IMR-90 (cell line): ENCODE data around the gene ZBTB38. TPM values are rescaled to one million over a fixed set of nuclear protein-coding genes. Genes with fewer than 3 reads are reported as not detected.

Experiments
- ATAC-seq: fragments of 200-7000 bp; cut with Tn5 transposase; 2 replicates; pipeline ENCODE4 v1.9.1; 2020; ENCODE audit warnings: low read depth, mild to moderate bottlenecking, moderate library complexity
- BruUV-seq: library from RNA; stranded (reverse); fragments of 400-500 nt; replicated peaks from 2 replicates; lab custom pipeline; 2021; lab: Mats Ljungman, UMichigan
- CTCF ChIA-PET: fragments of 300-600 bp; formaldehyde crosslinking; extraction: SDS; loops from one replicate; lab custom pipeline; 2021; ENCODE audit warnings: antibody characterized with exemption; lab: Yijun Ruan, JAX
- POLR2A ChIA-PET: fragments of 300-600 bp; sonication (Branson Sonifier 250); formaldehyde crosslinking; loops from one replicate; lab custom pipeline; 2022; ENCODE audit warnings: antibody characterized with exemption; ENCODE audit not compliant: unreplicated experiment; lab: Charles Lee
- DNase-seq: peaks from one replicate; pipeline ENCODE4 v3.0.0; 2013
- H2AFZ ChIP-seq: replicated peaks from 2 replicates; pipeline ENCODE3; 2013; ENCODE audit warnings: low read length, mild to moderate bottlenecking; ENCODE audit not compliant: poor library complexity
- H2AK5ac ChIP-seq: 2 replicates; pipeline ENCODE4 v1.6.1; 2013; ENCODE audit warnings: low read depth, low read length, inconsistent platforms
- H2AK9ac ChIP-seq: replicated peaks from 2 replicates; pipeline ENCODE3; 2013; ENCODE audit warnings: mild to moderate bottlenecking, low read depth, low read length, moderate library complexity; ENCODE audit not compliant: poor library complexity
- H2BK120ac ChIP-seq: 2 replicates; pipeline ENCODE4 v1.6.1; 2013; ENCODE audit warnings: low read depth, low read length, inconsistent platforms
- H2BK15ac ChIP-seq: 3 replicates; pipeline ENCODE4 v1.6.1; 2013; ENCODE audit warnings: low read depth, low read length, inconsistent platforms
- H2BK20ac ChIP-seq: 2 replicates; pipeline ENCODE4 v1.6.1; 2013; ENCODE audit warnings: low read depth, mild to moderate bottlenecking, inconsistent platforms, low read length, moderate library complexity
- H2BK5ac ChIP-seq: 2 replicates; pipeline ENCODE4 v1.6.1; 2013; ENCODE audit warnings: mild to moderate bottlenecking, low read depth, low read length, inconsistent platforms; ENCODE audit not compliant: poor library complexity, severe bottlenecking
- H3K14ac ChIP-seq: replicated peaks from 2 replicates; pipeline ENCODE4 v1.6.1; 2013; ENCODE audit warnings: low read depth, low read length, inconsistent platforms
- H3K18ac ChIP-seq: 2 replicates; pipeline ENCODE4 v1.6.1; 2013; ENCODE audit warnings: low read depth, low read length, control low read depth
- H3K23ac ChIP-seq: 2 replicates; pipeline ENCODE4 v1.6.1; 2013; ENCODE audit warnings: low read depth, low read length, inconsistent platforms
- H3K27ac ChIP-seq: 2 replicates; pipeline ENCODE4 v1.5.1; 2013; ENCODE audit warnings: mild to moderate bottlenecking, control low read depth, low read length; ENCODE audit not compliant: insufficient read depth
- H3K27me3 ChIP-seq: 2 replicates; pipeline ENCODE4 v1.6.1; 2013; ENCODE audit warnings: low read length; ENCODE audit not compliant: control insufficient read depth, insufficient read depth
- H3K36me3 ChIP-seq: 2 replicates; pipeline ENCODE4 v1.6.1; 2013; ENCODE audit warnings: low read length, mixed read lengths; ENCODE audit not compliant: control insufficient read depth, insufficient read depth
- H3K4ac ChIP-seq: 2 replicates; pipeline ENCODE4 v1.6.1; 2013; ENCODE audit warnings: low read depth, low read length, inconsistent platforms
- H3K4me1 ChIP-seq: 2 replicates; pipeline ENCODE4 v1.6.1; 2013; ENCODE audit warnings: low read length, mixed read lengths; ENCODE audit not compliant: control insufficient read depth, insufficient read depth
- H3K4me2 ChIP-seq: 2 replicates; pipeline ENCODE4 v1.6.1; 2013; ENCODE audit warnings: low read depth, mild to moderate bottlenecking, control low read depth, low read length, moderate library complexity
- H3K4me3 ChIP-seq: 2 replicates; pipeline ENCODE4 v1.5.1; 2013; ENCODE audit warnings: low read depth, mild to moderate bottlenecking, control low read depth, low read length, moderate library complexity; ENCODE audit not compliant: insufficient read depth
- H3K56ac ChIP-seq: 2 replicates; pipeline ENCODE4 v1.6.1; 2013; ENCODE audit warnings: low read length, inconsistent platforms; ENCODE audit not compliant: insufficient read depth; ENCODE audit errors: extremely low read depth
- H3K79me1 ChIP-seq, 2 experiments: 2 replicates each; pipeline ENCODE4 v1.6.1; 2013; ENCODE audit warnings: low read length in 2 of 2, inconsistent platforms in 1 of 2, low read depth in 1 of 2
- H3K9ac ChIP-seq: 2 replicates; pipeline ENCODE4 v1.6.1; 2013; ENCODE audit warnings: low read depth, low read length, control low read depth
- H3K9me1 ChIP-seq: 2 replicates; pipeline ENCODE4 v1.6.1; 2013; ENCODE audit warnings: low read length, inconsistent platforms; ENCODE audit not compliant: insufficient read depth
- H3K9me3 ChIP-seq: 2 replicates; pipeline ENCODE4 v1.6.1; 2013; ENCODE audit warnings: low read length; ENCODE audit not compliant: control insufficient read depth, insufficient read depth
- H4K20me1 ChIP-seq: 2 replicates; pipeline ENCODE4 v1.6.1; 2013; ENCODE audit warnings: low read length, inconsistent platforms; ENCODE audit not compliant: insufficient read depth
- H4K5ac ChIP-seq: 2 replicates; pipeline ENCODE4 v1.6.1; 2013; ENCODE audit warnings: mild to moderate bottlenecking, low read depth, low read length, control low read depth
- H4K8ac ChIP-seq, 2 experiments: 2 replicates each; pipeline ENCODE4 v1.6.1; 2013; ENCODE audit warnings: low read depth in 2 of 2, low read length in 2 of 2, control low read depth in 1 of 2, inconsistent platforms in 1 of 2
- H4K91ac ChIP-seq: 2 replicates; pipeline ENCODE4 v1.6.1; 2013; ENCODE audit warnings: low read depth, low read length, inconsistent platforms; ENCODE audit not compliant: insufficient read depth
- BHLHE40 ChIP-seq: fragments of 150-350 bp; IDR thresholded peaks from 2 replicates; pipeline ENCODE4 v1.6.1; 2016; ENCODE audit warnings: mild to moderate bottlenecking, low read depth, low read length
- CHD1 ChIP-seq: IDR thresholded peaks from 2 replicates; pipeline ENCODE4 v1.6.1; 2012; ENCODE audit warnings: low read depth, low read length, improper control_type of control experiment
- MAFK ChIP-seq: IDR thresholded peaks from 2 replicates; pipeline ENCODE4 v1.6.1; 2012; ENCODE audit warnings: low read depth, low read length, improper control_type of control experiment
- MXI1 ChIP-seq: IDR thresholded peaks from 2 replicates; pipeline ENCODE4 v1.6.1; 2012; ENCODE audit warnings: low read depth, mild to moderate bottlenecking, low read length, moderate library complexity, borderline replicate concordance
- NFE2L2 ChIP-seq: fragments of 150-350 bp; IDR thresholded peaks from 2 replicates; pipeline ENCODE4 v1.6.1; 2016; ENCODE audit warnings: low read depth, mild to moderate bottlenecking, low read length
- POLR2A ChIP-seq: IDR thresholded peaks from 2 replicates; pipeline ENCODE4 v1.6.1; 2012; ENCODE audit warnings: mild to moderate bottlenecking, low read depth, low read length
- RFX5 ChIP-seq: IDR thresholded peaks from 2 replicates; pipeline ENCODE4 v1.8.0; 2012; ENCODE audit warnings: low read depth, mild to moderate bottlenecking, low read length, moderate library complexity
- dilution Hi-C: fragments of 300-500 bp; cut with HindIII; formaldehyde crosslinking; loops from one replicate; pipeline ENCODE4 v1.14.3; 2018; ENCODE audit warnings: low sequenced_read_pairs; ENCODE audit not compliant: unreplicated experiment
- in situ Hi-C: fragments of 300-500 bp; cut with MboI; formaldehyde crosslinking; loops from 3 replicates; pipeline ENCODE4 v1.14.3; 2019; ENCODE audit warnings: low sequenced_read_pairs, inconsistent platforms, mixed read lengths
- intact Hi-C: fragments of 100-400 bp; cut with micrococcal nuclease; formaldehyde crosslinking; loops from 2 replicates; pipeline ENCODE4 v1.10.0; 2022
- polyA plus RNA-seq, 3 experiments: library from polyadenylated mRNA; depleted of rRNA; stranded (reverse); fragments of >200 nt; gene quantifications; 2 replicates each; pipeline ENCODE4 v1.2.3, GENCODE V29; 2012; ENCODE audit warnings: low replicate concordance in 1 of 3
- total RNA-seq: library from RNA; depleted of rRNA; stranded (reverse); fragments of >200 nt; gene quantifications from 2 replicates; pipeline ENCODE4 v1.2.3, GENCODE V29; 2012
- TF ChIP-seq, protein P1 (sequence below): fragments of 150-350 bp; IDR thresholded peaks from 2 replicates; pipeline ENCODE4 v1.6.1; 2017; ENCODE audit warnings: mild to moderate bottlenecking, antibody characterized with exemption, low read length, low read depth
- TF ChIP-seq, protein P2 (sequence below): conservative IDR thresholded peaks from 2 replicates; pipeline ENCODE4 v1.5.1; 2012; ENCODE audit warnings: mild to moderate bottlenecking, low read depth, low read length, improper control_type of control experiment

ZBTB38 gene
- total and polyA plus RNA-seq, 2 of the 4 experiments (the other 2 are of a cell fraction), result 44.9 to 274 TPM

- Histone ChIP-seq H4K20me1 (no peaks in the 10 kb centered on the region), H4K8ac (peak overlapping the region; percentile 58 to 71; a peak in 3 of 4 replicates), H3K4ac (peak overlapping the region; percentile 60), H3K4me2 (no peak overlapping the region), H3K56ac (no peak overlapping the region), H3K9ac (no peak overlapping the region), H3K9me3 (no peaks in the 10 kb centered on the region), H3K18ac (no peak overlapping the region; the same call in 1 of the 2 replicates), H3K14ac (peak overlapping the region; percentile 55), H2BK120ac (peak overlapping the region; percentile 73), H2BK5ac (peak overlapping the region; percentile 45), H2BK15ac (peak overlapping the region; percentile 66; the same call in 2 of the 3 replicates), H3K4me3 (no peak overlapping the region), H3K4me1 (peaks cover 8% of the 10 kb centered on the region; the same call in 1 of the 2 replicates), H2BK20ac (peak overlapping the region; percentile 92; the same call in 1 of the 2 replicates), H2AFZ (peak overlapping the region; percentile 6), H4K5ac (peak overlapping the region; percentile 22; the same call in 1 of the 2 replicates), H4K91ac (peak overlapping the region; percentile 36; the same call in 1 of the 2 replicates), H3K79me1 (no peaks in the 10 kb centered on the region), H2AK9ac (peak overlapping the region; percentile 4), H3K27me3 (no peaks in the 10 kb centered on the region), H3K27ac (no peak overlapping the region), H3K36me3 (no peaks in the 10 kb centered on the region), H2AK5ac (peak overlapping the region; percentile 84; the same call in 1 of the 2 replicates), H3K9me1 (peaks cover 2% of the 10 kb centered on the region), H3K23ac (peak overlapping the region; percentile 60; the same call in 1 of the 2 replicates)
- ChIA-PET POLR2A (no interaction called here), CTCF (interaction anchor here (0.7 kb wide), 1 partner anchor 9 kb away, joined by 3 read pairs; no protein-coding TSS in a partner anchor)
- TF ChIP-seq RFX5 (no peak), MXI1 (no peak), POLR2A (no peak), NFE2L2 (no peak), MAFK (no peak), CHD1 (no peak), BHLHE40 (no peak)
- TF ChIP-seq, protein P1, sequence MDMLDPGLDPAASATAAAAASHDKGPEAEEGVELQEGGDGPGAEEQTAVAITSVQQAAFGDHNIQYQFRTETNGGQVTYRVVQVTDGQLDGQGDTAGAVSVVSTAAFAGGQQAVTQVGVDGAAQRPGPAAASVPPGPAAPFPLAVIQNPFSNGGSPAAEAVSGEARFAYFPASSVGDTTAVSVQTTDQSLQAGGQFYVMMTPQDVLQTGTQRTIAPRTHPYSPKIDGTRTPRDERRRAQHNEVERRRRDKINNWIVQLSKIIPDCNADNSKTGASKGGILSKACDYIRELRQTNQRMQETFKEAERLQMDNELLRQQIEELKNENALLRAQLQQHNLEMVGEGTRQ, result no peak
- TF ChIP-seq, protein P2, sequence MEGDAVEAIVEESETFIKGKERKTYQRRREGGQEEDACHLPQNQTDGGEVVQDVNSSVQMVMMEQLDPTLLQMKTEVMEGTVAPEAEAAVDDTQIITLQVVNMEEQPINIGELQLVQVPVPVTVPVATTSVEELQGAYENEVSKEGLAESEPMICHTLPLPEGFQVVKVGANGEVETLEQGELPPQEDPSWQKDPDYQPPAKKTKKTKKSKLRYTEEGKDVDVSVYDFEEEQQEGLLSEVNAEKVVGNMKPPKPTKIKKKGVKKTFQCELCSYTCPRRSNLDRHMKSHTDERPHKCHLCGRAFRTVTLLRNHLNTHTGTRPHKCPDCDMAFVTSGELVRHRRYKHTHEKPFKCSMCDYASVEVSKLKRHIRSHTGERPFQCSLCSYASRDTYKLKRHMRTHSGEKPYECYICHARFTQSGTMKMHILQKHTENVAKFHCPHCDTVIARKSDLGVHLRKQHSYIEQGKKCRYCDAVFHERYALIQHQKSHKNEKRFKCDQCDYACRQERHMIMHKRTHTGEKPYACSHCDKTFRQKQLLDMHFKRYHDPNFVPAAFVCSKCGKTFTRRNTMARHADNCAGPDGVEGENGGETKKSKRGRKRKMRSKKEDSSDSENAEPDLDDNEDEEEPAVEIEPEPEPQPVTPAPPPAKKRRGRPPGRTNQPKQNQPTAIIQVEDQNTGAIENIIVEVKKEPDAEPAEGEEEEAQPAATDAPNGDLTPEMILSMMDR, result no peak
- DNase-seq, result no peak
- intact Hi-C loops (no loop called here), dilution Hi-C loops (no loop called here), in situ Hi-C loops (no loop called here)
- 0 out of 2 replicates have a peak, but pooled peaks have one; percentile 24 for ATAC-seq
- no TSS peak for BruUV-seq
Observed at GRCh38 chr3:141320399-141321108, 47.8 kb upstream of the ZBTB38 start.
